H1 (cell line): ENCODE data around the gene ZNFX1. TPM values are rescaled to one million over a fixed set of nuclear protein-coding genes. Genes with fewer than 3 reads are reported as not detected.

Experiments used
- HDAC2 ChIP-seq, 2 experiments: fragments of 300-600 bp in 1 of 2; sonication (generic) in 1 of 2; IDR thresholded peaks; 2 replicates each; pipeline ENCODE4 v1.6.1; 2011 to 2012; ENCODE audit warnings: low read depth in 2 of 2, low read length in 2 of 2, mild to moderate bottlenecking in 2 of 2, moderate library complexity in 2 of 2, borderline replicate concordance in 1 of 2, inconsistent platforms in 1 of 2
- RFX5 ChIP-seq: IDR thresholded peaks from 2 replicates; pipeline ENCODE4 v1.6.1; 2011; ENCODE audit warnings: low read depth, low read length, improper control_type of control experiment, borderline replicate concordance
- RXRA ChIP-seq: IDR thresholded peaks from 2 replicates; pipeline ENCODE4 v1.6.1; 2011; ENCODE audit warnings: low read depth, mild to moderate bottlenecking, low read length, moderate library complexity; ENCODE audit not compliant: insufficient read depth
- SIRT6 ChIP-seq: IDR thresholded peaks from one replicate; pipeline ENCODE4 v1.7.1; 2012; ENCODE audit warnings: low read length, inconsistent platforms
- SUZ12 ChIP-seq: fragments of 200-600 bp; sonication (generic); IDR thresholded peaks from 2 replicates; pipeline ENCODE4 v1.6.1; 2012; ENCODE audit warnings: mild to moderate bottlenecking, inconsistent platforms, low read length, moderate library complexity, mixed read lengths
- polyA plus RNA-seq, 7 experiments: library from polyadenylated mRNA; depleted of rRNA in 3 of 7; stranded (reverse) in 5 of 7; unstranded in 2 of 7; fragments of >200 nt in 5 of 7; fragments of 200-250 nt in 2 of 7; gene quantifications; 1 replicate in 5 of 7; 2 replicates in 1 of 7; 4 replicates in 1 of 7; pipeline versions ENCODE4 v1.2.1 to v1.2.3, GENCODE V29; 2011 to 2013; ENCODE audit warnings: missing spikeins in 2 of 7, mixed read lengths in 2 of 7
- total RNA-seq: library from RNA; stranded (reverse); fragmentation: NEBNext Ultra II Directional; extraction: Animal tissue kit (Norgen Biotek cat#: 25700); gene quantifications from 2 replicates; pipeline ENCODE4 v1.2.1, GENCODE V29; 2021
- TF ChIP-seq, protein P1 (sequence below): IDR thresholded peaks from 2 replicates; pipeline ENCODE4 v1.6.1; 2012; ENCODE audit warnings: low read length, inconsistent platforms
- TF ChIP-seq, protein P2 (sequence below): IDR thresholded peaks from 2 replicates; pipeline ENCODE4 v1.6.1; 2011; ENCODE audit warnings: low read depth, mild to moderate bottlenecking, low read length; ENCODE audit not compliant: insufficient read depth
- TF ChIP-seq, protein P3 (sequence below): IDR thresholded peaks from 2 replicates; pipeline ENCODE4 v1.6.1; 2011; ENCODE audit warnings: low read length, improper control_type of control experiment

The ZNFX1 gene
- total and polyA plus RNA-seq, 2 of the 8 experiments (the other 6 are each of a cell fraction or from before 2014, with no cell fraction given), result 3.1 to 11.3 TPM

DNA sequence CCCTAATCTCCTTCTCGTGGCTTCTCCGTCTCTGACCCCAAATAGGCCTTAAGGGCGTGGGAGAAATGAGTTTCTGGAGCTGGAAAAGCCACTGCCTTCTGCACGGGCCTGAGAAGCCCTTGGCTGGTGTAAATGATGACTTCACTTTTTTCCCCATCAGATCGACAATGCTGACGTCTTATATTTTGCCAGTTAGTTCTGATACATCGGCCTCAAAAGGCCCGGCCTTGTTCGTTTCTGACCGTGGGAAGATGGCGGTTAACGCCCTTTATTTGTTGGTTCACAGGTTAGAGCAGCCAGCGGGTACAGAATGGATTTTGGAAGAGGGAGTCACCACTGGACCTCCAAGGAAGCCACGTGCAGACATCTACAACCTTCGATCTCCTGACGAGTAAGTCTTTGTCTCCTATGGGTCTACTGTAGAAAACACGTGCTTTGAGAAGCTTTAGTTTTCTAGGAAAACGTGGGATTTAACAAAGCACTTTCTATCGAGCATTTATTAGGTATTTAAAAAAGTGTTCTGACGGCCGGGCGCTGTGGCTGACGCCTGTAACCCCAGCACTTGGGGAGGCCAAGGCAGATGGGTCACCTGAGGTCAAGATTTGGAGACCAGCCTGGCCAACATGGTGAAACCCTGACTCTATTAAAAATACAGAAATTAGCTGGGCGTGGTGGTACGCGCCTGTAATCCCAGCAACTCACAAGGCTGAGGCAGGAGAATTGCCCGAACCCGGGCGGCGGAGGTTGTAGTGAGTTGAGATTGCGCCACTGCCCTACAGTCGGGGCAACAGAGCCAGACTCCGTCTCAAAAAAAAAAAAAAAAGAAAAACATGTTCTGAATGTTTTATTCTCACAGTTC lies 1.2 kb upstream of the ZNFX1 start (continued):
- TF ChIP-seq, protein P1, sequence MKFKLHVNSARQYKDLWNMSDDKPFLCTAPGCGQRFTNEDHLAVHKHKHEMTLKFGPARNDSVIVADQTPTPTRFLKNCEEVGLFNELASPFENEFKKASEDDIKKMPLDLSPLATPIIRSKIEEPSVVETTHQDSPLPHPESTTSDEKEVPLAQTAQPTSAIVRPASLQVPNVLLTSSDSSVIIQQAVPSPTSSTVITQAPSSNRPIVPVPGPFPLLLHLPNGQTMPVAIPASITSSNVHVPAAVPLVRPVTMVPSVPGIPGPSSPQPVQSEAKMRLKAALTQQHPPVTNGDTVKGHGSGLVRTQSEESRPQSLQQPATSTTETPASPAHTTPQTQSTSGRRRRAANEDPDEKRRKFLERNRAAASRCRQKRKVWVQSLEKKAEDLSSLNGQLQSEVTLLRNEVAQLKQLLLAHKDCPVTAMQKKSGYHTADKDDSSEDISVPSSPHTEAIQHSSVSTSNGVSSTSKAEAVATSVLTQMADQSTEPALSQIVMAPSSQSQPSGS, result peak; percentile 61
- TF ChIP-seq RFX5, result no peak
- TF ChIP-seq, protein P2, sequence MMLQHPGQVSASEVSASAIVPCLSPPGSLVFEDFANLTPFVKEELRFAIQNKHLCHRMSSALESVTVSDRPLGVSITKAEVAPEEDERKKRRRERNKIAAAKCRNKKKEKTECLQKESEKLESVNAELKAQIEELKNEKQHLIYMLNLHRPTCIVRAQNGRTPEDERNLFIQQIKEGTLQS, result no peak
- no peak for TF ChIP-seq HDAC2 (IDR thresholded peaks at IDR 0.05; ENCODE audit: borderline replicate concordance in 1 of 2, low read depth in 2 of 2, low read length in 2 of 2)
- no peak for TF ChIP-seq RXRA
- TF ChIP-seq SIRT6, result no peak
- TF ChIP-seq, protein P3, sequence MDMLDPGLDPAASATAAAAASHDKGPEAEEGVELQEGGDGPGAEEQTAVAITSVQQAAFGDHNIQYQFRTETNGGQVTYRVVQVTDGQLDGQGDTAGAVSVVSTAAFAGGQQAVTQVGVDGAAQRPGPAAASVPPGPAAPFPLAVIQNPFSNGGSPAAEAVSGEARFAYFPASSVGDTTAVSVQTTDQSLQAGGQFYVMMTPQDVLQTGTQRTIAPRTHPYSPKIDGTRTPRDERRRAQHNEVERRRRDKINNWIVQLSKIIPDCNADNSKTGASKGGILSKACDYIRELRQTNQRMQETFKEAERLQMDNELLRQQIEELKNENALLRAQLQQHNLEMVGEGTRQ, result no peak
- TF ChIP-seq SUZ12, result no peak
